ENCODE results near the gene VTI1A. TPM values are rescaled to one million over a fixed set of nuclear protein-coding genes. Genes with fewer than 3 reads are reported as not detected.
"Not testable (repeated sequence)": the region's sequence is repeated elsewhere in the genome, so short reads cannot be mapped to it uniquely, and the experiment has no call there.

Gene VTI1A
- total and polyA plus RNA-seq, 8 donors, result 7.3 to 20.2 (median 11.6) TPM

DNA sequence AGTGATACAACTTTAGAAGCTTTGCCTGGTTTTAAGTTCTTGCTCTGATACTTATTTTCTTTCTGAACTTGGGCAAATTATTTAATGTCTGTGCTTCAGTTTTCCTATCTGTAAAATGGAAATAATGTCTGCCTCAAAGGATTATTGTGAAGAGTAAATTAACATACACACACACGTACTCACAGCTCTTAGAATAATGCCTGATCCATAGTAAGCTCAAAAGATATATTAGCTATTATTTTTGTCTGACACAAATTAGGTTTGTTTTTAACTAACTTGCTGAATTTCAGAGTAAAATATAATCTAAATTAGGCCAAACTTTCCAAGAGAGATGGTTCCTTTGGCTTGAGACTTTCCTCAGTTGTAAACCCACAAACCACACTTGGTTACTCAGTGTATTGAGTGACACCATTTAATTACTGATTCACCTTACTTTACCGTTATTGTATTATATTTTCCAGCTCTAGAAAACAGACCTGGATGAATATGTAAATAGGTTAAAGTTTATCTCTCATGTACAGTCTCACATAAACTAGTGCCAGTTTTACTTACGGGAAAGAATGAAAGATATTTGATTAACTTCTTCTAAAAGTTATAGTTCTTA is 50.4 kb downstream of the VTI1A start:
- H3K36me3 ChIP-seq, result no peaks in the 10 kb centered on the region
- TF ChIP-seq, protein P1, sequence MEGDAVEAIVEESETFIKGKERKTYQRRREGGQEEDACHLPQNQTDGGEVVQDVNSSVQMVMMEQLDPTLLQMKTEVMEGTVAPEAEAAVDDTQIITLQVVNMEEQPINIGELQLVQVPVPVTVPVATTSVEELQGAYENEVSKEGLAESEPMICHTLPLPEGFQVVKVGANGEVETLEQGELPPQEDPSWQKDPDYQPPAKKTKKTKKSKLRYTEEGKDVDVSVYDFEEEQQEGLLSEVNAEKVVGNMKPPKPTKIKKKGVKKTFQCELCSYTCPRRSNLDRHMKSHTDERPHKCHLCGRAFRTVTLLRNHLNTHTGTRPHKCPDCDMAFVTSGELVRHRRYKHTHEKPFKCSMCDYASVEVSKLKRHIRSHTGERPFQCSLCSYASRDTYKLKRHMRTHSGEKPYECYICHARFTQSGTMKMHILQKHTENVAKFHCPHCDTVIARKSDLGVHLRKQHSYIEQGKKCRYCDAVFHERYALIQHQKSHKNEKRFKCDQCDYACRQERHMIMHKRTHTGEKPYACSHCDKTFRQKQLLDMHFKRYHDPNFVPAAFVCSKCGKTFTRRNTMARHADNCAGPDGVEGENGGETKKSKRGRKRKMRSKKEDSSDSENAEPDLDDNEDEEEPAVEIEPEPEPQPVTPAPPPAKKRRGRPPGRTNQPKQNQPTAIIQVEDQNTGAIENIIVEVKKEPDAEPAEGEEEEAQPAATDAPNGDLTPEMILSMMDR (IDR thresholded peaks at IDR 0.05), result no peak
- DNase-seq, result no peak
- no peak overlapping the region for H3K4me3 ChIP-seq
- H3K9me3 ChIP-seq, result no peaks in the 10 kb centered on the region
- ATAC-seq, result no peak
- 87 to 93% methylated on average over 3 of the region's 3 CpGs for WGBS, 2 donors
- no peak for FAIRE-seq
- H3K4me1 ChIP-seq, result no peaks in the 10 kb centered on the region
- intact Hi-C loops (cut with DNase I), result no loop called here
- H3K27me3 ChIP-seq, result no peaks in the 10 kb centered on the region
- no peak overlapping the region for H3K27ac ChIP-seq

DNA sequence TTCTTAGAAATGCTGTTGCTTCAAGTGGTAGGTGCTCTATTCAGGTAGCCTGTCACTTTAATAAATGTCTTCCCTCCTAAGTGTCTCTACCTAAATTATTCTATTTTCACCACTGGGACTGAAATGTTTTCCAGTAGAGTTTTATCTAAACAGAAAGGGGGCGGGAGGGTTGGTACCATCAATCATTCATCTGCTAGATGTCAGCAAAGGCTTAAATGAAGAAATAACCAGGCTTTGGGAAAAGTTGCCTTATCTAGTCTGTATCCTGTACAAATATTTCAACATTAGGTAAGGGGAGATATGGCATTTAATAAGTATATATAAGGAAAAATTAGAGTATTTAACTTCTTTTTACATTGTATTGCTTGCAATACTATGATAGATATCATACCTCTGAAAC is 51.8 kb downstream of the VTI1A start:
- H3K36me3 ChIP-seq, result no peaks in the 10 kb centered on the region
- 85 to 95% methylated on average over 1 of the region's 1 CpG for WGBS, 2 donors
- no peak overlapping the region for H3K4me3 ChIP-seq
- H3K9me3 ChIP-seq, result no peaks in the 10 kb centered on the region
- H3K27ac ChIP-seq, result no peak overlapping the region
- DNase-seq, result no peak
- no peak for ATAC-seq
- H3K4me1 ChIP-seq, result no peaks in the 10 kb centered on the region
- intact Hi-C loops (cut with DNase I), result no loop called here
- FAIRE-seq, result no peak
- TF ChIP-seq, protein P1 (IDR thresholded peaks at IDR 0.05), result no peak
- H3K27me3 ChIP-seq, result no peaks in the 10 kb centered on the region

DNA sequence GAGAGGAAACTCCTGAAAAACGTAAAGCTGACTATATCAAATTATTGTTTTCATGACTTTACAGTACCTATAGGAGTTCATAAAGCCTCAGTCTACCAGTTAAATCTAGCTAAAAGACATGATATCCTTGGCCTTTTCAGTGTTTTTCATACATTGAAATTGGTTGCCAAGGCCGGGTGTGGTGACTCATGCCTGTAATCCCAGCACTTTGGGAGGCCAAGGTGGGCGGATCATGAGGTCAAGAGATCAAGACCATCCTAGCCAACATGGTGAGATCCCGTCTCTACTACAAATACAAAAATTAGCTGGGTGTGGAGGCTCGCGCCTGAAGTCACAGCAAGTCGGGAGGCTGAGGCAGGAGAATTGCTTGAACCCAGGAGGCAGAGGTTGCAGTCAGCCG is 53.0 kb downstream of the VTI1A start:
- H3K36me3 ChIP-seq; H3K27ac ChIP-seq; H3K4me3 ChIP-seq; ATAC-seq; DNase-seq; H3K27me3 ChIP-seq; H3K4me1 ChIP-seq; intact Hi-C loops (cut with DNase I); FAIRE-seq; H3K9me3 ChIP-seq: not testable (repeated sequence)
- WGBS, 2 donors, result 95 to 97% methylated on average over 8 of the region's 8 CpGs

DNA sequence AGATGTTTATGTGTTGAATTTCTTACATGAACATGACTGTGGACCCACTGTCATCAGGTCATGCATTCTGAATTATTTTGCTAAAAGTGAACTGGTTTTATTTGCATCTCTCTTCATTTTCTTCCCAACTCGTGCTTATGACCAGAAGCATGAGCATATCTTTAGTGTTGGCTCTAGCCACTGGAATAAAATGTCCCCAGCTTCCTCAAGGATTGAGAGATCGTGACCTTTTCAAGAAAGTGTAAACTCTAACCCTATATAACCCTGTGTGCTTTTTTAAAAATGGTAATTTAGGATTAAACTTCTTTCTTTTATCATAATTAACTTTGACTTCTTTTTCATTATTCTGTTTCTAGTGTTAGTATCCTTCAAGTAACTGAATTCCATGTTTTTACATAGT is 55.5 kb downstream of the VTI1A start:
- no peaks in the 10 kb centered on the region for H3K36me3 ChIP-seq
- FAIRE-seq, result no peak
- TF ChIP-seq, protein P1 (IDR thresholded peaks at IDR 0.05), result no peak
- H3K27me3 ChIP-seq, result no peaks in the 10 kb centered on the region
- no peaks in the 10 kb centered on the region for H3K4me1 ChIP-seq
- intact Hi-C loops (cut with DNase I), result no loop called here
- ATAC-seq, result no peak
- 71 to 81% methylated on average over 2 of the region's 2 CpGs for WGBS, 2 donors
- H3K4me3 ChIP-seq, result no peak overlapping the region
- H3K27ac ChIP-seq, result no peak overlapping the region
- DNase-seq, result no peak
- no peaks in the 10 kb centered on the region for H3K9me3 ChIP-seq

DNA sequence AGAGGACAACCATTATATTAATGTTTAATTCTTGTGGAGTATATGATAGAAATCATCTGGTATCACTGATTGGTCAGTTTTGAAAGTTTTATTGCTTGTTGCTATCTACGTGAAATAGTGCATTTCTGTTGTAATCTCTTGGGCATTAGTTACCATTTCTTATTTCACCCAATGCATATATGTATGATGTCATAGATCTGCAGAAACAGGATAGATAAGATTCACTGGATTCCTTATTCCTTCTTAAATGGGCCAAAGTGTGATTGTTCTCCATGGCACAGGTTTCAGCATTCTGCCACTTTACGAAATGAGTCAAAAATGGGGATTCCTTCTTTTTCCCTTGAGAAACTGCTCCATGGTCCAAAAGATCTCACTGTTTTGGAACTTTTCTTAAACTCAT is 56.6 kb downstream of the VTI1A start:
- ATAC-seq (no peak), FAIRE-seq (no peak), DNase-seq (no peak)
- intact Hi-C loops (cut with DNase I), result no loop called here
- Histone ChIP-seq H3K4me1 (peaks cover 0 to 6% (median 0%) of the 10 kb centered on the region in 3 donors), H3K27ac (no peak overlapping the region), H3K27me3 (no peaks in the 10 kb centered on the region), H3K4me3 (no peak overlapping the region), H3K9me3 (no peaks in the 10 kb centered on the region), H3K36me3 (no peaks in the 10 kb centered on the region)
- 91 to 98% methylated on average over 2 of the region's 2 CpGs for WGBS, 2 donors
- TF ChIP-seq, protein P1 (IDR thresholded peaks at IDR 0.05), result no peak

All from pancreas (tissue), 10 donors.